Amniotic epithelial cell (primary cell): ENCODE data around the gene QSOX2.

Experiments
- DNase-seq: peaks from one replicate; pipeline ENCODE4 v3.0.0-alpha.2; 2010; ENCODE audit warnings: low read depth

Gene QSOX2

DNA sequence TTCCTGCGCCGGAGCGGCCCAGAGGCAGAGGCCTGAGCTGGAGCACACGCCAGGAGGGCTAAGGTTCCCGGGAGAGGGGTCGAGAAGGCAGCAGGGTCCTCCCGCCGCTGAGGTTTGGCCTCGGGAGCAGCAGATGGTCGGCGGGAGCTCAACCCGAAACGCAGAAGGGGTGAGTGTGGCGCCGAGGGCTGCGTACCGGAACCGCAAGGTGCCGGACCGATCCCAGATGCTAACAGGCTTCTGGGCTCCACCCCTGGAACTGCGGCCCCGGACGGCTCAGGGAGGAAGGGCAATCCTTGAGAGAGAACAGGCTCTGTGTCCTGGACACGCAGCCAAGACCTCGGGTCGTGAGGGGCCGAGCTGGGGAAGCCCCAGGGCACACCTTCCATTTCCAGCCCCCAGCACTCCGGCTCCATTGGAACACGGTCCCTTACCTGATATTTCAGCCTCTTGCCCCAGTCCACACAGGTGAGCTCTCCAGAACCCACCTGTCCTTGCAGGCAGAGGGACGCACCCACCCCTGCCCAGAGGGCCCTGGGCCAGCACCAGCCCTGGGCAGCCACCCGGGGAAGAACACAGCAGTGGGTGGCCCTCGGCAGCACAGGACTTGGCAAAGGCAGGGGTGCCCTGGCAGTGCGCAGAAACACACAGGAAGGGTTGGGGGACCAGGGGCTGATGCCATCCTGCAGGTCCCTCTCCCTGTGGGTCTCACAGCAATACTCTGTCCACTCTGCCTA lies 42.0 kb downstream of the QSOX2 start:
- no peak for DNase-seq

- no peak for DNase-seq
These were observed 42.9 kb downstream of the QSOX2 start for GRCh38 chr9:136202454-136203407.

DNA sequence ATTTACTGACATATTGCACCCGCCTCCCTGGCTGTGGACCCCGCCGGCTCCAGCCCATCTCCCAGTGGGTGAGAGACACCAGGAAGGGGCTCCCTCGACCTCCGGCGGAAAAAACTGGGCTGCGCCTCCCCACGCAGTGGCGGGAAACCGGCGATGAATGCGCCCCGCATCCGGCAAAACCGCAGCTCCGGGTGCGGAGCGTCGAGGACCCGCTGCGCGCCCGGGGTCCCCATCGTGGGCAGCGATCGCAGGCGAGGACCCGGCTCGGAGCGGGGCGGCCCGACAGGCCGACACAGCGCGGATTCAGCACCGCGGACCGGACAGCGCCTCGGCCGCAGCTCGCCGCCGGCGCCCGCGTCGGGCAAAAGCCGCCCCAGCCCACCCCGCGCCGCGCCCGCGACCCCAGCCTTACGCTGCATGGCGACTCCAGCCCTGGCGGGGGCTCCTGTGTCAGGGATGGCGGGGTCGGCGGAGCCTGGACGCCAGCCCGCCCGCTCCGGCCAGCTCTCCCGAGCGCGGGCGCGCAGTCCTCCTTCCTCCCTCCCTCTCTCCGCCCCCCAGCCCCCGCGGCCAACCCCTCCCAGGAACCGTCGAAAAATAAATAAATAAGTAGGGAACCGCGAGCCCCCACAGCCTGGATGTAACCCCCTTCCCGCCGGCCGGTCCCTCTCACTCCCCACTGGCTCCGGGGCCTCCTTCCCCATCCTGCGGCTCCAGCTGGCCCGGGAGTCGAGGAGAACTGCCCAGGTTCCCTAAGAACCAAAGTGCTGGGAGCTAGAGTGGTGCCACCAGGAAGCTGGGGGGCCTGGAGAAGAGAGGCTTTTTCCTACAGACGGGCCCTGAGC lies 43.8 kb downstream of the QSOX2 start:
- no peak for DNase-seq

DNA sequence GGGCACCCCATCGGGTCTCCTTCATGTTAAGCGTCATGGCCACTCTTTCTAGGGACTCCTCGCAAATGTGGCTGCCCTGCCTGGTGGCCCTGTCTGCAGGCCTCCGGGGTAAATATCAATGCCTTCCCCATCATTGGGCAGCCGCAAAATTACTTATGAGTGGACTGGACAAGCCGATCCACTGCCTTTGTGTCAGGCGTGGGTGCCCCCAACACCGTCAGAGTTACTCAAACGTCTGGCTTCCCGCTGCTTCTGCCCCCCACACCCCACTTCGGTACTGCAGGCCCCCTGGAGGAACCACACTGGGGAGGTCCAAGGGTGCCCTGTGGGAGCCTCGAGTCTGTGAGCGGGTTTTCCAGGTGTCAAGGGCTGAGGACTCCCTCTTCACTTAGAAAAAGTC lies 44.4 kb downstream of the QSOX2 start:
- no peak for DNase-seq

DNA sequence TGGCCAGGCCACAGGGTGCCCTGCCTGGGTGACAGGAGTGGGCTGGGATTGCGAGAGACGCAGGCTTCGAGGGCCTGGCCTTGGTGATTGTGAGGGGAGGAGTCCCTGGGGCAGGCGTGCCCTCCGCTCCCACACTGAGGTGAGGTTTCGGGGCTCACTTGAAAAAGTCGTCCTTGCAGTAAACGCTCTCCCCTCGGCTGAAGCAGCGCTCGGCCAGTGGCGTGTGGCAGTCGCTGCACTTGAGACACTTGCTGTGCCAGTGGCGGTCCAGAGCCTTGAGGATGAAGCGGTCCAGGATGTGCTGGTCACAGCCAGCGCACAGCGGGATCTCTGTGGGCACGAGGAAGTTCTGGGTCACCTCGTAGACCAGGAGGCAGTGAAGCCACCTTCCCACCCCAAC lies 45.2 kb downstream of the QSOX2 start:
- no peak for DNase-seq

DNA sequence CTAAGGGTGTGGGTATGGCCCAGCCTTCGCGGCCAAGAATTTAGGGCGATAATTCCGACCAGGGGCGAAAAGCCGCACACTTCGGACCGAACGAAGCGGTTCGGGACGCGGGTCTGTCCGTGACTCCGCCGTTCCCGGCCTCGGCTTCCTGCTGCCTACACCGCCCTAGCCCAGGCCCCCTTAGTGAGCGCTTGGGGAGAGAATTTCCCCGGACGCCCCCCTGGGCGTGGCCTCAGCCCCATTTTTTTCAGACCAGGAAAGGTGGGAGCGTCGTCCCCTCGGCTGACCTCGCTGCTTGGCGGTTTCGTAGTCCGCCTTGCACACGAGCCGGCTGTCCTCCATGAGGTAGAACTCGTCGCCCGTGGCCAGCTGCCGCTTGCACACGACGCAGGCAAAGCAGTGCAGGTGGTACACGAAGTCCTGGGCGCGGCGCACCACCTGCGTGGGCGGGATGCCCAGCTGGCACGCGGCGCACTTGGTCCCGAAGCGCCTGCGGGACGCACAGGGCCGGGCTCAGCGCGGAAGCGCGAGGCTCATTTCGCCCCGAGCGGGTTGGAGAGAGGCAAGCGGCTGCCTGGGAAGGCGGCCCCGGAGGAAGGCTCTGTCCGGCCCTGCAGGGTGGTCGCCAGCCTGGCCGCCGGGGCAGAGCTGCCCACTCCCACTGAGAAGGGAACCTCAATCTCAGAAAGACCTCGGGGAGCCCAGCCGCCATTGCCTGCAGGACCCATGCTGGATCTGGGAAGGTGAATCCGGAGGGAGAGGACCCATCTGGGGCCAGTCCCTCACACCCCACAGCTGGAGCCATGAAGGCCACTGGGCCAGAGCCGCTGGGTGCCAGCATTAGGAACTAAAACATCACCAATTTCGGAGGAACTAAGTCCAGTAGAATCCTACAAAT lies 46.0 kb downstream of the QSOX2 start:
- DNase-seq: no peak

DNA sequence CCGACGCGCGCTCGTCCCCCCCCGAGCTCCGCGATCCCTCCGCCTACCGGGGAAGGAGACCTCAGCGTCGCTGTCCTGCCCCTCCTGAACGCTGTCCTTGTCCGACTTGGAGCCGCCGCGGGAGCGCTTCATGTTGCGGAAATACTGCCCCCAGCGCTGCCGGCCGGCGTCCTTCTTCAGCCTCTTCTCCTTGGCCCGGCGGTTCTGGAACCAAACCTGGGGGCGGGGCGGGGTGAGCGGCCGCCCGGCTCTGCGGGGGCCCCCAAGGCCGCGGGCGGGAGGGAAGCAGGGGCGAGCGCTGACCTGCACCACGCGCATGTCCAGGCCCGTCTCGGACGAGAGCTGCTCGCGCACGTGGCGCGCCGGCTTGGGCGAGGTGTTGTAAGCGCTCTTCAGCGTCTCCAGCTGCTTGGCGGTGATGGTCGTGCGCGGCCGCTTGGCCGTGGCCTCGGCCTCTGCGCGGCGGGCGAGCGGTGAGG lies 47.0 kb downstream of the QSOX2 start:
- peak; percentile 10 for DNase-seq

GRCh38 chr9:136197930-136198604 lies 47.5 kb downstream of the QSOX2 start:
- no peak for DNase-seq

DNA sequence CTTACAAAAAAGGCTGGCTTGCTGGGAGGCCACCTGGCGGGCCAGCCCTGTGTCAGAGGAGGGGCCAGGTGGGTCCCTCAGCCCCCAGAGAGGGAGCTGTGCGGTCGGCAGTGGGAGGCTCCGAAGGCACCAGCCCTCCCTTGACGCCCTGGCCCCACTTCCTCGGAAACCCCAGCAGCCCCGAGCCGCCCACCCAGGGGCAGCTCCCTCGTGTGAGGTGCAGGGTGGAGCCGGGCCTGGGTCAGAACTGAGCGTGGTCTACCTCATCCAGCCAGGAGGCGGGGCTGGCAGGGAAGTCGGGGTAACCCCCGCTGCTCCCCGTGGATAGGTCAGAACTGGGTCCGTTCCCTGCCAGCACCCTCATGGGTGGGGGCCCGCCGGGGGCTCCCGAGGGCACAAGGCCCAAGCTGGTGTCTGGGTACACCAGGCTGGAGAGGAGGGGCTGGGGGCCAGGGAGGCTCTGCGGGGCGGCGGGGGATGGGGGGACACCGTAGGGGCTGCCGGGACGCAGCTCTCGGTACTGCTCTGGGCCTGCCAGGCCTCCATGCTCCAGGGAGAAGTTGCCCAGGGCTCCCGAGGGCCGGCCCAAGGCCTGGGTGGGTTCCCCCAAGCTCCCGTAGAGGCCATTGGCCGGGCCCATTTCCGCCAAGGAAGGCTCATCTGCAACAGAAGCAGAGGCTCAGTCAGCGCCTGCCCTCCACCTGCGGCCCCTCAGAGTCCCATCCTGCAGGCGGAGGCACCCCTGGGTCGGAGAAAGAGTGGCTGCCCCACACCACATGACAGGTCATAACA lies 48.3 kb downstream of the QSOX2 start:
- DNase-seq: no peak

GRCh38 chr9:136196404-136197083 lies 49.1 kb downstream of the QSOX2 start:
- DNase-seq: no peak

GRCh38 chr9:136194540-136194939 lies 51.1 kb downstream of the QSOX2 start:
- DNase-seq: no peak

DNA sequence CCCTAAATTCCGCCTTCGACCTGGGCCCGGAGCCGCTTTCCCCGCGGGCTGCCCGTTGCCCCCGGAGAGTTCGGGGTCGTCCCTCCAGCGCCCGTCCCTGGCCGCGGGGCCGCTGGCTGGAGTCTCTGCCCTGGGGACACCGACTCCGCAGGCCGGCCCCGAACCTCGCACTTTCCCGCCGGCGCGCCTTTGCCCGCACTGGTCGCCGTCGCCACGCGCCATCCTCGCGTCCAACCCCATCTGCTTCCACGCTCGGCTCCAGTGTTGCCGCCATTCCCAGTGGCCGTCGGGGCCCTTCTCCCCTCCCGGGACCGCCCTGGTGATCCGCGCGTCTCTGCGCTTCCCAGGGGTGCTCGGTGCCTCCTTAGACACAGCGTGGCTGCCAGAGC lies 51.7 kb downstream of the QSOX2 start:
- no peak for DNase-seq

GRCh38 chr9:136193127-136193890 lies 52.3 kb downstream of the QSOX2 start:
- no peak for DNase-seq

DNA sequence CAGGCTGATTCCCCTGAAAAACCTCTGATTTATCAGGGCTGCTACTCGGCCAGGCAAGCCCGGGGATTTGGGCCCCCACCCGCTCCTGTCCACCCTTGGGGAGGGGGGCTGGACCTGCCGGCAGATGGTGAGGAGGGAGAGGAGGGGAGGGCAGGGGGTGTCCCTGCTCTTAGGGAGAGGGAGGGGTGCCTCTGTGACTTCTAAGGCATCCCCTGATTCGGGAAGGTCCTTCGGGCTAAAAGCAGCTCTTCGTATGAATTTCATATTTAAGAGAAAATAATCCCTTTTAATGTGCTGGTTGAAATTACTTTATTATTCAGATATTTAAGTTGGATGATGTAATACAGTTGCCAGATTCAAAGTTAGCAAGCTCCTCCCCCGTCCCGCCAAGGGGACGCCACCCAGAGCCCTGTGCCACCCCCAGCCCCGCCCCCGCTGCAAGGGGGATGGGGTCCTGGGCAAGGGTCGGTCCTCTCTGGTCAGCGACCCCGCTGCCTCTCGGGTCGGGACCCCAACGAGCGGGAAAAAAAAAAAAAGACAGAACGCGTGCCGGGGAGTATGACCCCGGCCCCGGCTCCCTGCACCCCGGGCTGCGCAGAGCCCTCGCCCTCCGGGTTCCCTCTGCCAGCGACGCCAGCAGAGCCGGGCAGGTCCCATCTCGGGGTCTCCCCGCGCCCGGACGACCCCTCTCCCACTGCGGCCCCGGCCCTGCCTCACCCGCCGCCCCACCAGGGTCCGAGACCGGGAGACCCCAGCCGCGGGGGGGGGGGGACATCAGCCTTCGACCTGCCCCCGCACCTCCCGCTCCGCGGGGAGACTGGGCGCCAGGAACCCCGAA lies 53.1 kb downstream of the QSOX2 start:
- DNase-seq: no peak

DNA sequence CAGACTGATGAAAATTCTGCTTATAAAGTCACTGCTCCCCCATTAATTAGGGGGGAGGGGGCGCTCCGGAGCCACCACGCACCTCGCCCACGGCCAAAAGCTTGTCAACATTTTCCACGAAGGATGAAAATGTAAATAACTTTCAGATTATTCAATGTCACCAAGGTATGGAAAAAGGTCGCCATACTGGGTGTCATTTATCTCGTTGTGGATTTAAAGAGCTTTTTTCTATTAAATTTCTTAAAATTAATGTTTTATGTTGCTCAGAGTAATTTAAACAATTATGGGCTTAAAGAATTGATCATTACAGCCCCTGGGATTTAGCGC lies 53.7 kb downstream of the QSOX2 start:
- no peak for DNase-seq

DNA sequence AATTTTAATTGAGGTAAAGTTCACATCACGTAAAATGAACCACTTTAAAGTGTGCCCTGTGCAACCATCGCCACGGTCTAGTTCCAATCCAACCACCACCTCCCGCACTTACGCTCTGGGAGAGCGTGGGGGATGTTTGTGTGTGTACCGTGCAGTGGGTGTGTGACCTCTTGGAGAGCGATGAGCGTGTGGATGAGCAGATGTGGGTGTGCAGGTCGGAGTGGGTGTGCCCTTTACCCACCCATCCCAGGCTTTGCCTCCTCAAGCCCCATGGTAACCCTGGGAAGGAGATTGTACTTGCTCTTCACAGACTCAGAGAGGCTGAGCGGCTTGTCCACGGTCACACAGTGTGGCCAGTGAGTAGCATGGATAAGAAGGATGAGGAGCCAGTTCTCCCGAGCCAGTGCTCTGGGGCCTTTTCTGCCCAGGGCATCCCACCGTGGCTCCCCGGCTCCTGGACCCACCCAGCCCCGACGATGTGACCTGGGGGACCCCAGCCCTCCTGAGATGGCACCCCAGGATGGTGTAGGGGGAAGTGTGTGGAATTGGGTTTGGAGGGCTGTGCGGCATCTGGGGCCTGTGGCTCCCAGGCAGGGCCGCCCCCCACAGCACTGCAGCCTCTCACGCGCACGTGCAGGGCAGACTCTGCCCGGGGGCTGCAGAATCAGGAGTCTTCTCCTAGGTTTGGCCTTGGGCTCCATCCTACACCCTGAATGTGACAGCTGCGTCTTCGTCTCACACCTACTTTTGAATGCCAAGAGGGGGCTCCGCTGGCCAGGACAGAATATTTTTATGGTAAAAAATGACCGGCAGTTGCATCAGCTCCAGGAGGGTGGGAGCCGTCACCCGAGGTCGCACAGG lies 54.3 kb downstream of the QSOX2 start:
- DNase-seq: no peak

GRCh38 chr9:136190656-136191055 lies 55.0 kb downstream of the QSOX2 start:
- DNase-seq: no peak
